HEK293 (cell line): ENCODE results near the gene ZNF107.

Source experiments
- HOXA7 ChIP-seq: sonication (generic); formaldehyde crosslinking; IDR thresholded peaks from 2 replicates; pipeline ENCODE4 v1.8.1; 2022; ENCODE audit warnings: missing genetic modification reagents, borderline replicate concordance
- KLF16 ChIP-seq: fragments of 450-650 bp; formaldehyde crosslinking; IDR thresholded peaks from 2 replicates; pipeline ENCODE4 v1.5.1; 2017; ENCODE audit warnings: missing biosample characterization, missing genetic modification characterization
- ZBTB10 ChIP-seq: fragments of 450-650 bp; formaldehyde crosslinking; IDR thresholded peaks from 2 replicates; pipeline ENCODE4 v1.5.1; 2016; ENCODE audit warnings: missing biosample characterization, missing genetic modification characterization
- ZNF146 ChIP-seq: fragments of 450-650 bp; formaldehyde crosslinking; IDR thresholded peaks from 2 replicates; pipeline ENCODE4 v1.5.1; 2016; ENCODE audit warnings: missing biosample characterization, missing genetic modification characterization
- ZNF394 ChIP-seq: fragments of 450-650 bp; formaldehyde crosslinking; IDR thresholded peaks from 2 replicates; pipeline ENCODE4 v1.5.1; 2016; ENCODE audit warnings: missing biosample characterization, missing genetic modification characterization, mild to moderate bottlenecking, moderate library complexity, borderline replicate concordance
- ZNF571 ChIP-seq: fragments of 450-650 bp; formaldehyde crosslinking; IDR thresholded peaks from 2 replicates; pipeline ENCODE4 v1.5.0; 2017; ENCODE audit warnings: missing biosample characterization, missing genetic modification characterization
- ZNF768 ChIP-seq: fragments of 450-650 bp; formaldehyde crosslinking; IDR thresholded peaks from 2 replicates; pipeline ENCODE4 v1.5.1; 2018; ENCODE audit warnings: missing biosample characterization, mild to moderate bottlenecking, missing genetic modification characterization
- ZNF830 ChIP-seq: fragments of 450-650 bp; IDR thresholded peaks from 2 replicates; pipeline ENCODE4 v1.5.0; 2018; ENCODE audit warnings: missing biosample characterization, missing genetic modification characterization, low read depth, mild to moderate bottlenecking, moderate library complexity
- TF ChIP-seq, protein P1 (sequence below): fragments of 450-650 bp; formaldehyde crosslinking; IDR thresholded peaks from 2 replicates; pipeline ENCODE4 v1.5.1; 2016; ENCODE audit warnings: missing biosample characterization, missing genetic modification characterization
- TF ChIP-seq, protein P2 (sequence below): sonication (generic); formaldehyde crosslinking; IDR thresholded peaks from 2 replicates; pipeline ENCODE4 v1.8.1; 2022; ENCODE audit warnings: mild to moderate bottlenecking, moderate library complexity, missing genetic modification reagents

GRCh38 chr7:64688988-64689387 is 23.1 kb downstream of the ZNF107 start:
- TF ChIP-seq, protein P1, sequence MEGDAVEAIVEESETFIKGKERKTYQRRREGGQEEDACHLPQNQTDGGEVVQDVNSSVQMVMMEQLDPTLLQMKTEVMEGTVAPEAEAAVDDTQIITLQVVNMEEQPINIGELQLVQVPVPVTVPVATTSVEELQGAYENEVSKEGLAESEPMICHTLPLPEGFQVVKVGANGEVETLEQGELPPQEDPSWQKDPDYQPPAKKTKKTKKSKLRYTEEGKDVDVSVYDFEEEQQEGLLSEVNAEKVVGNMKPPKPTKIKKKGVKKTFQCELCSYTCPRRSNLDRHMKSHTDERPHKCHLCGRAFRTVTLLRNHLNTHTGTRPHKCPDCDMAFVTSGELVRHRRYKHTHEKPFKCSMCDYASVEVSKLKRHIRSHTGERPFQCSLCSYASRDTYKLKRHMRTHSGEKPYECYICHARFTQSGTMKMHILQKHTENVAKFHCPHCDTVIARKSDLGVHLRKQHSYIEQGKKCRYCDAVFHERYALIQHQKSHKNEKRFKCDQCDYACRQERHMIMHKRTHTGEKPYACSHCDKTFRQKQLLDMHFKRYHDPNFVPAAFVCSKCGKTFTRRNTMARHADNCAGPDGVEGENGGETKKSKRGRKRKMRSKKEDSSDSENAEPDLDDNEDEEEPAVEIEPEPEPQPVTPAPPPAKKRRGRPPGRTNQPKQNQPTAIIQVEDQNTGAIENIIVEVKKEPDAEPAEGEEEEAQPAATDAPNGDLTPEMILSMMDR (tag by site-specific recombination): no peak
- TF ChIP-seq ZNF394 (tag by site-specific recombination): no peak
- TF ChIP-seq ZNF571 (tag by site-specific recombination): no peak
- no peak for TF ChIP-seq ZBTB10 (tag by site-specific recombination)
- TF ChIP-seq ZNF146 (tag by site-specific recombination): no peak
- TF ChIP-seq ZNF830 (tag by site-specific recombination): no peak
- no peak for TF ChIP-seq ZNF768 (tag by site-specific recombination)
- no peak for TF ChIP-seq HOXA7 (CRISPR knock-in tag)
- no peak for TF ChIP-seq KLF16 (tag by site-specific recombination)
- TF ChIP-seq, protein P2, sequence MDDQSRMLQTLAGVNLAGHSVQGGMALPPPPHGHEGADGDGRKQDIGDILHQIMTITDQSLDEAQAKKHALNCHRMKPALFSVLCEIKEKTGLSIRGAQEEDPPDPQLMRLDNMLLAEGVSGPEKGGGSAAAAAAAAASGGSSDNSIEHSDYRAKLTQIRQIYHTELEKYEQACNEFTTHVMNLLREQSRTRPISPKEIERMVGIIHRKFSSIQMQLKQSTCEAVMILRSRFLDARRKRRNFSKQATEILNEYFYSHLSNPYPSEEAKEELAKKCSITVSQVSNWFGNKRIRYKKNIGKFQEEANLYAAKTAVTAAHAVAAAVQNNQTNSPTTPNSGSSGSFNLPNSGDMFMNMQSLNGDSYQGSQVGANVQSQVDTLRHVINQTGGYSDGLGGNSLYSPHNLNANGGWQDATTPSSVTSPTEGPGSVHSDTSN (CRISPR knock-in tag): no peak
